G401.6 (cell line): ENCODE measurements around the gene TCTN2.

Experiments used
- FAIRE-seq: peaks from 2 replicates; lab custom pipeline; 2012; peaks lifted over from hg19 to GRCh38; lab: Jason Lieb, UNC

Gene TCTN2

GRCh38 chr12:123670882-123671728 is at the start of gene TCTN2:
Gene TCTN2 (plus strand): TSS chr12:123671113. CDS start chr12:123671241, 128 bp downstream.
- FAIRE-seq, result peak; percentile 90

- FAIRE-seq, result no peak
These were observed 49.0 kb upstream of the TCTN2 start for GRCh38 chr12:123621619-123622530.

- peak; percentile 94 for FAIRE-seq
These were observed 37.4 kb upstream of the TCTN2 start, which contains the start of the genes EIF2B1 and GTF2H3 for GRCh38 chr12:123633379-123634141. Gene EIF2B1 (minus strand): TSS chr12:123633686. CDS start chr12:123633557, 129 bp downstream. Gene GTF2H3 (plus strand): TSS chr12:123633829. CDS start chr12:123633860, 31 bp downstream.

GRCh38 chr12:123634142-123634561 is 36.8 kb upstream of the TCTN2 start:
- no peak for FAIRE-seq

GRCh38 chr12:123643911-123644310 is 27.0 kb upstream of the TCTN2 start:
- FAIRE-seq, result no peak

GRCh38 chr12:123645380-123645779 is 25.5 kb upstream of the TCTN2 start:
- no peak for FAIRE-seq

GRCh38 chr12:123645878-123646277 is 25.0 kb upstream of the TCTN2 start:
- FAIRE-seq, result no peak

- no peak for FAIRE-seq
These were observed 22.5 kb upstream of the TCTN2 start for GRCh38 chr12:123648401-123648800.

GRCh38 chr12:123654129-123654701 is 16.7 kb upstream of the TCTN2 start:
- FAIRE-seq, result no peak

- no peak for FAIRE-seq
These were observed 15.5 kb upstream of the TCTN2 start for GRCh38 chr12:123655420-123655819.

GRCh38 chr12:123656392-123656791 is 14.5 kb upstream of the TCTN2 start:
- no peak for FAIRE-seq

GRCh38 chr12:123657211-123657610 is 13.7 kb upstream of the TCTN2 start:
- FAIRE-seq, result no peak

- no peak for FAIRE-seq
These were observed 10.8 kb upstream of the TCTN2 start for GRCh38 chr12:123659996-123660727.

- FAIRE-seq, result no peak
These were observed 3.1 kb upstream of the TCTN2 start for GRCh38 chr12:123667771-123668170.

GRCh38 chr12:123671876-123672275 is 963 bp downstream of the TCTN2 start:
- FAIRE-seq, result no peak

GRCh38 chr12:123675436-123675835 is 4.5 kb downstream of the TCTN2 start:
- no peak for FAIRE-seq

GRCh38 chr12:123676616-123677320 is 5.9 kb downstream of the TCTN2 start:
- no peak for FAIRE-seq

- no peak for FAIRE-seq
These were observed 8.1 kb downstream of the TCTN2 start for GRCh38 chr12:123678981-123679380.

- FAIRE-seq, result no peak
These were observed 10.7 kb downstream of the TCTN2 start for GRCh38 chr12:123681605-123682004.

GRCh38 chr12:123683964-123684363 is 13.1 kb downstream of the TCTN2 start:
- no peak for FAIRE-seq
